GM18907 (cell line): ENCODE results near the gene SORCS2.

Experiments used
- ATAC-seq: cut with Tn5 transposase; IDR thresholded peaks from one replicate; pipeline ENCODE4 v1.9.1; 2021; ENCODE audit warnings: mild to moderate bottlenecking, moderate library complexity; ENCODE audit not compliant: unreplicated experiment

The SORCS2 gene

DNA sequence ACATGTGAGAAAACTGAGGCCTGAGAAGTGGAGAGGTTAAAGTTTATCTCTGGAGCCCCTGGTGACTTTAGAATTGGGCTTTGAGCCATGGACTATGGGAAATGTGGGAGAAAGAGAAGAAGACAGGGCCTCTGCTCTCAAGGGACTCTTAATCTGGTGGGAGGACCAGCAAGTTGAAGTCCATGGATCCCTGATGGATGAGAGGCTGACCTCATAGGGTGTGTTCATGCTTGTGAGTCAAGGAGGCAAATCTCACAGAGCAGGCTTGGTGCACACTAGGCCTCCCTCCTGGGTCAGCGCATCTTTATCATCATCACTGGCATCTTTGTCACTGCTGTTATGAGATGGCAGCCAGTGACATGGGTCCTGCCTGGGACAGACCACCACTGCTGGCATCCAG is 535.4 kb downstream of the SORCS2 start:
- no peak for ATAC-seq

- no peak for ATAC-seq
These were observed 539.1 kb downstream of the SORCS2 start for GRCh38 chr4:7731437-7731836.

DNA sequence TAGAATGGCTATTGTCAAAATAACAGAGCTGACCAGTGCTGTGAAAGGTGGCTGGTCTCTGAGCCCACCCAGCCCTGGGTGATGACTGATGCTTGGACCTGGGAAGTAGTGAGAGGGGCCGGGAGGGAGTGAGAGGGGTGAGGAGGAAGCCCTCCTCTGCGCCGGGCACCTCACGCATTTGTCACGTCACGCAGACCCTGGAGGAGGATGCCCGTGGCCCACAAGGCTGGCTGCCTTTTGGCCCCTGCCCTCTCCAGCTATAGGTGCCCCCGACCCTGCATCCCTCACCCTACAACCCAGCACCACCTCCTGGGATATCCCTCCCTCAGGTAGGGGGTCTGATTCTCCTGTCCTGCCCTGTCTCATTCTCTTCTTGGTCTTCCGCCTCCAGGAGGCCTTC is 539.9 kb downstream of the SORCS2 start:
- ATAC-seq, result no peak

DNA sequence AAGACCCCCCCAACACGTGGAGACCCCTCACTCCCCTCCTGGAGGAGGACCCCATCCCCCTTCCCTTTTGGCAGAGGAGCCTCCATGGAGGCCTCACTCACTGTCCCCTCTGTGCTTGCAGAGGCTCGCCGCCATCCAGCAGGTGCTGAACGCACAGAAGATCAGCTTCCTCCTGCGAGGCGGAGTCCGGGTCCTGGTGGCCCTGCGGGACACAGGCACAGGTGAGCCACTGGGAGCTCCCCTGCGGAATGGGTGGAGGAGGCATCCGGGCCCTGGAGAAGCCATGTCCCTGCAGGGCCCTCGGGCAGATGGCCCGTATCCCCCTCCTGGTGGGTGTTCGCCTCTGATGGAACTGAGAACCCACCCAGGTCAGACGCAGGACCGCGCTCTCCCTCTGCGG is 540.9 kb downstream of the SORCS2 start:
- no peak for ATAC-seq

DNA sequence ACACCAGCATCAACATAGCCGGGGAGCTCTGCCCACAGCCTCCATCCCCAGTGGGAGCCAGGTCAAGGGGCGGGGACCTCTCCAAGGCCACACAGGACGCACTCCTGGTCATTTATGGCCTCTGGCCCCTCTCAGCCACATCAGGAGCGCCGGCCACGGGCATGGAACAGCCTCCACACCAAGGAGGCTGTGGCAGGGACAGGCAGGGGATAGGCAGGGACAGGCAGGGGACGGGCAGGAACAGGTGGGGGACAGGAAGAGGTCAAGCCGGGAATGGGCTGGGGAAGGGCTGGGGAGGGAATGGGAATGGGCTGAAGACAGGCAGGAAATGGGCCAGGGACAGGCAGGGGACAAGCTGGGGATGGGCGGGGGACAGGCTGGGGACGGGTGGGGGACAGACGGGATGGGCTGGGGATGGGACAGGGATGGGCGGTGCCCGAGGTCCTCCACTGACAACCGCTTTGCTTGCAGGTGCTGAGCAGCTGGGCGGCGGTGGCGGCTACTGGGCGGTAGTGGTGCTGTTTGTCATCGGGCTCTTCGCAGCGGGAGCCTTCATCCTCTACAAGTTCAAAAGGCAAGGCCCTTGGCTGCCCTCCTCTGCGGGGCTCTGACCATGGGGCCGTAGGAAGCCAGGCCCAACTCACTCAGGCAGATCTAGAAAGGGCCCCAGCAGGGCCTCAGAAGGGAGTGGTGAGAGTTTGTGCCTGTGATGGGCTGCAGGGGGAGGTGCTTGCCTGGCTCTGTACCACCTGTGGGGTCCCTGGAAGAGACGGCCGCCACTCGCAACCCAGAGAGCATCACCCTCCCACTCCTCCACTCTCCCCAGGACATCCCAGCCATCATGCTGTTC is 541.7 kb downstream of the SORCS2 start:
- no peak for ATAC-seq

GRCh38 chr4:7734651-7735260 is 542.4 kb downstream of the SORCS2 start:
- no peak for ATAC-seq

- ATAC-seq, result no peak
These were observed 543.1 kb downstream of the SORCS2 start for GRCh38 chr4:7735395-7735794.

GRCh38 chr4:7735961-7736360 is 543.6 kb downstream of the SORCS2 start:
- no peak for ATAC-seq

- no peak for ATAC-seq
These were observed 544.3 kb downstream of the SORCS2 start for GRCh38 chr4:7736436-7737267.

DNA sequence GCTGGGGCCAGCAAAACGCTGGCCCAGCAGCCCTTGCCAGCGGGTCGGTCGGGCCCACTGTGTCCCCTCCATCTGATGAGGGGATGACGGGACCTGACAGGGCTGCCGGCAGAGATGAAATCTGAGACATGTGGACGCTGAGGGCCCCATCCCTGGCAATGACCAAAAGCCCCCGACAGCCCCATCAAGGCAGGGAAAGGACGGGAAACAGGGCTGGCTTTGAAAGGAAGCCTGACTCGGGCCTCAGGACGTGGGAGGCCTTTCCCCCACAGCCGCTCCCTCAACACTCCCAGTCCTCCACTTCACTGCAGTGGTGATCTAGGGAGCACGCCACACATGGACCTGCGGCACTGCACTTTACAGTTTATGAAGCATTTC is 544.9 kb downstream of the SORCS2 start:
- ATAC-seq, result no peak

GRCh38 chr4:7737752-7738457 is 545.6 kb downstream of the SORCS2 start:
- no peak for ATAC-seq

DNA sequence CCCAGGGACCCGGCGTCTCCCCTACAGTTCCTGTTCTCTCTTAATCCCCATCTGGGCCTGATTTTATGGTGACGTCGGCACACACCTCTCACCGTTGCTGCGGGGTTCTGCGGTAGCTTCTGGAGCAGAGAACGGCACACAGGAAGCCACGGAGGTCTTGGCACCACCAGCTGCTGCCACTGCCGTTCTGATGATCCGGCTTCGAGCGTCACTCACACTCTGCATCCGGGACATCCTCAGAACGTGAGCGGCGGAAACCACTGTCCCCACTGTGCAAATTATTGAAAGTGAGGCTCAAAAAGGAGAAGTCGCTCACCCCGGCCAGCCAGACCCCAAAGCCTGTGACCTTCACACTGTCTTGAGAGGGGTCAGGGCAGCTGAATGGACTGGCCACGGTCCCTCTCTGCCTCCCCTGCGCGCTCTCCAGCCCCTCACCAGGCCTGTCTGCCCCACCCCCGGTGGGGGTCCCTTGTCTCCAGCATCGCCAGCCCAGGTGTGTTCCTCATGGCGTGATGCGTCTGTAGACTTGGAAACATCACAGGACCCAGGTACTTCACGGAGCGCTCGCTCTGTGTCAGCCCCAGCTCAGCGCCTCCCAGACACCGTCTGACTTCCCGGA is 546.2 kb downstream of the SORCS2 start:
- no peak for ATAC-seq

DNA sequence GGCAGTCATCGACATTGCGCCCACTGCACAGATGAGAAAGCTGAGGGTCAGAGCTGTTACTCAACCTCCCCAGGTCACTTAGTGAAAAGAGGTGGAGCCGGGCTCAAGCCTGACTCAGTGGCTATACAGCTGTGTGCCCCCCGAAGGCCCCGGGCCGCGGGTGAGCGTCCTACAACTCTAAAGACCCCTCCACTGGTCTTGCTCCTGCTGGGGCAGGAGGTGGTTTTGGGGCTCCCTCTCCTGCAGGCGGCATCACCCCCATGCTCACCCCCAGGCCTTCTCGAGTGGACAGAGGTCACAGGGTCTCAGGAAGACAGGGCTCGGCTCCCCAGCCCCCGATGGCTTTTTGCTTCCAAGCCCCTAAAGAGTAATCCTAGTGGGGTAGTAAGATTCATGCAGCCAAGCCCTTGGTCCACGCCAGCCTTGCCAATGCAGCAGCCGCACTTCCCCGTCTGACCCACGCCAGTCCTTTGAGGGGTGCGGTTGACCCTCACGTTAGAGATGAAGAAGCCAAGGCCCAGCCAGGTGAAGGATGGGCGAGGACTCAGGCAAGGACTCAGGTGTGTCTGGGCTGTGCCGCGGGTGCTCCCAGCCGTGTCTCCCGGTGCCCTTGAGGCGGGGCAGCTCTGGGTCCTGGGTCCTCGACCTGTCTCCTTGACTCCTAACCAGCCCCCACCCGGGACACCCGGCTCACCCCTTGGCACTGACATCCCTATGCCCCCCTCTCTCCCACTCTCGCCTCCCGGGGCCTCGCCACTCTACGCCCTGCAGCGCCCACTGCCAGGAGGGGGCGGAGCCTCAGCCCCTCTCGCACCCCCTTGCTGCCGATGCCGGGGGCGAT is 547.0 kb downstream of the SORCS2 start:
- no peak for ATAC-seq

DNA sequence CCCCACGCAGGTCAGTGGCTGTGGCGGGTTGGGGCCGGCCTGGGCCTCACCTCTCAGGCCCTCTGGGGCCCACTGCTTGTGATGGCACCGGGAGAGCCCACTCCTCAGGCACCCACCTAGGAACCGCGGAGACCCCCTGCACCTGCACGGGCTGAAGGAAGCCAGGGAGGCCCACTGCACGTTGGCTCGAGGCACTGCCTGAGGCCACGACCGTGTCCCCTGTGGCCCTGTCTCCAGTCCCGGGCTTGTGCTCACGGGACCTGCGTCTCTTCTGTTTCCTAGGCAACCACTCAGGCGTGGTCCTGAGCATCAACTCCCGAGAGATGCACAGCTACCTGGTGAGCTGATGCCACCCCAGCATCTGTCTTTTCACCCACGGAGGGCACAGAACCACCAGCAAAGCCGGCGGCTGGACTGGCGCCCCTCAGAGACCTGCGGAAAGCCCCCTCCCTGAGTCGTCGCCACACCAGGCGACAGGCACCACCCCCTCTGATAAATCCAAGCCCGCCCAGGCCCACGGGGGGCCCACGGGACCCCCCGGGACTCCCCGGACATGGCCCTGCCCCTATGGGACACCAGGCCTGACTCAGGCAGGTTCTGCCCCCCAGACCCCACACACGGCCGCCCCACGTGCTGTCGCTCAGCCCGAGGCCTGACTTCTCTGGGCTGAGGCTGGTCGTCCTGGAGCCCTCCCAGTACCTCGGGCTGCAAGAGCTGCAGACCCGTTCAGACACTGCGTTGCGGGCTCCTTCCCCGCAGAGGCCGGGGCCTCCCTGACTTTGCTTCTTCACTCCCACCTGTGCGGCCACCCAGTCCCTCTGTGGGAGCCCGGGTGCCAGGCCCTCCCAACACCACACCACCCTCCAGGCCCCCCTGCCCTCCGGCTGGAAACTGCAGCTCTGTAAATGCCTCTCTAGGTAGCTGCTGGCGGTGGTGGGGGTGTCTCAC is 547.9 kb downstream of the SORCS2 start:
- no peak for ATAC-seq

GRCh38 chr4:7740866-7741525 is 548.7 kb downstream of the SORCS2 start:
- ATAC-seq, result no peak

DNA sequence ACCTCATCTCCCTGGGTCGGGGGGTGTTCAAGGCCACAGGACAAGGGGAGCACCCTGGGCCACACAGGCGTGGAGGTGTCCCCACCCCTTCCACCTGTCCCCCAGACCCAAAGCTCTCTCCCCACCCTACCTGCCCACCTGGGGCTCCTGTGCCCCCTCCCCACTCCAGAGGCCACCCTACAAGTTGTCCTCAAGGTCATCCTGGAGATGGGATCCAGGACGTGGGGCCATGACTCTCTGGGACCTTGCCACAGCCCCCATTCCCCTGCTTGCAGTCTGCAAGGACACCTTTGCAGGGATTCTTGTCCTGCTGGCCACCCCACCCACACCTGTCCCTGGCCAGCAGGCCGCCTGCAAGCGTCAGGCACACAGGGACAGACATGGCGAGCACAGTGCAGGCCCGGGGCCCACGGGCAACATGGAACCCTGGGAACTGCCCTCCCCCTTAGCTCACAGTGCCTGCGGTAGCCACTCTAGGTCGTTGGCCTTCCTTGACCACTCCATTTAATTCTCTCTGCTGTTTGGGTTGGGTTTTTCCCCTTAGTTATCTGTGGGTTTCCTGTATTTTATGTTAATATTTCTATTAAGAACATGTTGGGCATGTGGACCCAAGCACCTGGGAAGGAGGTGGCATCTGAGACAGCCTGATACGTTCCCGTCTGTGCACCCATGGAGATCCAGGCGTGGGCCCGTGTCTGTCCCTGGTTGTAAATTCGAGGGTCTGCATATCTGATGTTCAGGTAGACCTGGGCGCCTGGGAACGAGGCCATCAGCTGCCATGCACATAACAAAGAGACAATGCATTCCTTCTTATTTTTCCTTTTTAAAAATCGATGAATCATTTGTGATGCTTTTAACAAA is 549.8 kb downstream of the SORCS2 start:
- no peak for ATAC-seq

DNA sequence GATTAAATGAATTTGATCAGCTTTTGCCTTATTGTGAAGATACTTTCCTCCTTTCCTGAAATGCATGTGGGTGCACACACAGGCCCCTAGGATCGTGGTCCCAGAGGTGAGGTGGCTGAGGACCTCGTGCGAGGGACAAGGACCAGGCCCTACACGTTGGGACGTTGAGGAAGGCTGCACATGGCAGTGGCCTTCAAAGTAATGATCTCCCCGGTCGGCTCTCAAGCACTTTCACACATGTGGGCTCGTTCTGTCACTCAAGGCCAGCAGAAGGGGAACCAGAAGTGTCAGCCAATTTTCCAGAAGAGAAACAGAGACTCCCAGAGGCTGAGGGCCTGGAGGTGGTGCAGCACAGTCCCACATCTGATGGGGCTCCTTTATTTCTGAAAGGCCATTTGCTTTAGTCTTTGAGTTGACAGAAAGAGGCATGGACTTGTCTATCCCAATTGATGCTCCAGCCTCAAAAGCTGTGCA is 550.5 kb downstream of the SORCS2 start:
- ATAC-seq, result no peak
